Spleen (tissue), 7 donors: ENCODE results near the gene INPP5D.

ENCODE experiments used
- CTCF ChIP-seq, 11 experiments: fragments of 200-600 bp in 7 of 11; fragments of 450-650 bp in 4 of 11; sonication (generic) in 4 of 11; IDR thresholded peaks in 8 of 11; conservative IDR thresholded peaks in 3 of 11; 1 replicate in 7 of 11; 2 replicates in 4 of 11; pipeline versions ENCODE4 v1.4.0 to v1.8.0; 2016 to 2021; ENCODE audit warnings: antibody characterized with exemption in 11 of 11, inconsistent platforms in 4 of 11, mild to moderate bottlenecking in 1 of 11
- POLR2A ChIP-seq, 3 donors: fragments of 450-650 bp; IDR thresholded peaks; one replicate each; pipeline ENCODE4 v1.5.1; 2017; ENCODE audit warnings: antibody characterized with exemption in 3 of 3, mild to moderate bottlenecking in 1 of 3
- POLR2AphosphoS5 ChIP-seq, 3 donors: sonication (generic); formaldehyde crosslinking; IDR thresholded peaks; one replicate each; pipeline ENCODE4 v1.5.1; 2017; ENCODE audit warnings: antibody characterized with exemption in 3 of 3
- donor health status: DM: no; HTN: no; CAD: no; lungs with moderate emphysema.
- donor health status: DM: no; HTN: no; CAD: no.
- donor health status: DM: no; HTN: no; CAD: no.

GRCh38 chr2:233017947-233018346 lies 42.2 kb upstream of the INPP5D start:
- TF ChIP-seq CTCF (IDR thresholded peaks at IDR 0.05 in 8 of 11, conservative IDR thresholded peaks at IDR 0.05 in 3 of 11) (no peak), POLR2A (IDR thresholded peaks at IDR 0.05) (no peak), POLR2AphosphoS5 (IDR thresholded peaks at IDR 0.05) (no peak)
